Kidney capillary endothelial cell (primary cell): ENCODE results near the gene CDC42EP2.

Experiments
- DNase-seq: peaks from one replicate; pipeline ENCODE4 v3.0.0-alpha.2; 2018; ENCODE audit warnings: low spot score

Gene CDC42EP2, protein sequence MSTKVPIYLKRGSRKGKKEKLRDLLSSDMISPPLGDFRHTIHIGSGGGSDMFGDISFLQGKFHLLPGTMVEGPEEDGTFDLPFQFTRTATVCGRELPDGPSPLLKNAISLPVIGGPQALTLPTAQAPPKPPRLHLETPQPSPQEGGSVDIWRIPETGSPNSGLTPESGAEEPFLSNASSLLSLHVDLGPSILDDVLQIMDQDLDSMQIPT

DNA sequence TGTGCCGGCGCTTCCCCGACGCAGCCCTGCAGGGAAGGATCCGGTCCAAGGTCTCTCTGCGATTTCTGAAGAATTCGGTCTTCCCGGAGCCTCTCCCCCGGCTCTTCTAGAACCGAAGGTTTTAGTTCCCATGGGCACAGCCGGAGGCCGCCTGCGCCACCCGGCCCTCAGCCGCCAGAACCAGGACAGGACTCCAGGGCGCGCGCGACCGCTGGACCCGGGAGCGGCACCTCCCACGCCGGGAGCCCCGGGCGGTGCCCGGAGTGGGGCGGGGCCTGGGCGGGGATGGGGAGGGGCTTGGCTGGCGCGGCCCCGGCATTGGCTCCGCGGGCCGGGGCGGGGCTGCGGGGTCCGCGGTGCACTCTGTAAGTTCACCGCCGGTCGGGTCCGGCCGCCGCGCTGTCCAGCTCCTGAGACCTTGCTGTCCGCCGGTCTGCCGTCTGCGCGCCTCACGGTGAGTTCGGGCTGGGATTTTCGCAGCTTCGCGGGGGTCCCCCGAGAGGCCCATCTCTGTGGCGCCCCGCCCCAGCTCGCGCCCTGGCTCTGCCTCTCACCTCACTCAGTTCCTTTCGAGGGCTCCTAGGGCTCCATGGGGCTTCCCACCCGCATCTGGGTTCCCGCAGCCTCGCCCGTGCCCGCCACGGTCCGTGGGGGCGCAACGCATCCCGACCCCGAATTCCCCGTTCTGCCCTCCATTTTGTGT is at the start of gene CDC42EP2:
TSS of gene CDC42EP2 (plus strand) at position 366 of the 703 bp plus-strand sequence. CDS start 6,033 bp downstream, outside the sequence.
- DNase-seq, result peak; percentile 86

DNA sequence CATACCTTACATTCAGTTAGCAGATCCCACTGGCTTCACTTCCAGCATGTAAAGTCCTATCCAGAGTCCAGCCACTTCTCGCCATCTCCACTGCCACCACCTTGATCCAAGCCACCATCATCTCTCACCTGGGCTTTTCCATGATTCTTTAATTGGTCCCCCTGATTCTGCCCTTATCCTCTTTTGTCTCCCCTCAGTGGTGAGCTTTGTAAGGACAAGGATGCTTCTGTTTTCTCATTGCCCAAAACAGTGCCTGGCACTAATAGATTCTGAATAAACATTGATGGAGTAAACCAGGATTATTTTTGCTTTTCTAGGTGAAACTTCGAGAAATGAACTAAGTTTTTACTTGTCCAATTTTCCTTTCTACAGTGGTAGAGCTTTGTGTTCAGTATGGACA is 48.5 kb upstream of the CDC42EP2 start:
- no peak for DNase-seq

DNA sequence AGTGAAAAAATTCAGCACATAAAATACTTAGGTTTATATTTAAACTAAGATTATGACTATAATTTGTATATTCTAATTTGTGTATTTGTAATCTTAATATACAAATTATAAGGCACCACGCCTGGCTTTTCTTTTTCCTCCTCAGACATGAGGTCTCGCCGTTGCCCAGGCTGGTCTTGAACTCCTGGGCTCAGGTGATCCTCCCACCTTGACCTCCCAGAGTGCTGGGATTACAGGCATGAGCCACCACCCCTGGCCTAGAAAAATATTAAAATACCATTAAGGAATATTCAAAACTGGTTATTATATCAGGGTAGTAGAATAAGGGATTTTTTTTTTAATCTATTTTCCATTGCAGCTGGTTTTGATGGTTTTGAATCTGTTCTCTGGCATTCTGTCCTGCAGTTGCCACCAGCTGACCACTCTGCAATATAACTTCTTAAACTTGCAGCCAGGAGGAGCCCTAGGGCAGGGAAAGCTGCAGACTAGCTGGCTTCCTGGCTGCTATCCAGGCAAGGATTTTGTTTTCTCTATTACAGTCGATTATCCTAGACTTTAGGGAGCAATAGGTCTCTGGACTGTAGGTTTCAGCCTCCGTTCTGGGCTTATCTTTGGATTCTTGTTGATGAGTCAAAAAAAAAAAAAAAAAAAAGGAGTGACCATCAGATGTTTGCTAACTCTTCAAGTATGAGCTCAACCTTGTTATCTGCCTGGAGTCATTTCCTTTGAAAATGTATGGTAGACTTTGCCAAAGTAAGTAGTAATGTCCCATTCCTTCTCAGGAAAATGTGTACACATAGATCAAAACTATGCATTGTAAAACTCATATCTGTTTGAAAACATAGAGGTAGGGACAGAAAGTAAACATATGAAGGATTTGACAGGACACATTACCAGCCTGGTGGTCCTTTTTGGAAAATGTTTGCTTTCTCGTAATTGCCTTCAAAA is 39.7 kb upstream of the CDC42EP2 start:
- peak; percentile 95 for DNase-seq

DNA sequence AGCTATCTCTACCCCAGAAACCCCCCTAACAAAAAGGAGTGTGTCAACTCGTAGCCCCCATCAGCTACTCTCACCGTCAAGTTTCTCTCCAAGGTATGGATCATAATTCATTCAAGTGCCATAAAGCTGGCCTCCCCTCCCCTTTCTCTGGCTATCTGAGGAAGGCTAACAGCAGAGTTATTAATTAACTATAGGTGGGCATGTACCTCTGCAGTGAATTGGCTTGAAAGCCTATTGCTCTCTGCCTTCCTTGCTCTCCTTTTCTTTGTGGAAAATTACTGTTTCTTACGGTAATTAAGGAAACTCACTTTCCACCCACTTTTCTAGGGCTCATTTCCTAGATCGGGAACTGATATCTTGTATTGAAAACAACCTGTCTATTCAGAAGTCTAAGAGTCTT is 38.8 kb upstream of the CDC42EP2 start:
- DNase-seq, result no peak

DNA sequence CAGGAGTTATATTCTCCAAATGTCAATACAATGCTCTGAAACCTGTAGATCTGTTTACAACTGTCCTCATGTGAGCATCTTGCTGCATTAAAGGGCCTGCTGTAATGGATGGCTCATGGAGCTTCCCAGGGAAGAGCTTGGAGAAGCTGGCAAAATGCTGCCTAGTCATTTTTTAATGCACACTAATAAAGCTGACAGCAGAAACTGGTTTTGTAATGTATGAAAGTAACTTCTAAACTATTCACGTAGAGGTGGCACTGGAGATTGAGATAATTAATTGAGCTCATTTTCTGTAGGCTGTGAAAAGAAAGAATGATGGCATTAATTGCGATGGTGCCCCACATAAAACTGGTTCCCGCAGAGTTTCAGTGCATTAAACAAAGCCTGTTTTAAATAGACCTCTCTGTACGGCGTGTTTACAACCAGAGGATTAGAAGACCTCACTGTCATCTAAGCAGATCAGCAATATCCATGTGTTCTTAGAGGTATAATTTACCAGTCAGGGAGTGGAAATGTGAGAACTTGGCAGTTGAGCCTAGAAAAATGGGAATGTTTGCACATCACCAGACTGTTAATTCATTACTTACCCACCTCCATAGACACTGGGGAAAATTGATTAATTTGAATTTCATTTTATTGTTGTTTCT is 36.9 kb upstream of the CDC42EP2 start:
- no peak for DNase-seq

DNA sequence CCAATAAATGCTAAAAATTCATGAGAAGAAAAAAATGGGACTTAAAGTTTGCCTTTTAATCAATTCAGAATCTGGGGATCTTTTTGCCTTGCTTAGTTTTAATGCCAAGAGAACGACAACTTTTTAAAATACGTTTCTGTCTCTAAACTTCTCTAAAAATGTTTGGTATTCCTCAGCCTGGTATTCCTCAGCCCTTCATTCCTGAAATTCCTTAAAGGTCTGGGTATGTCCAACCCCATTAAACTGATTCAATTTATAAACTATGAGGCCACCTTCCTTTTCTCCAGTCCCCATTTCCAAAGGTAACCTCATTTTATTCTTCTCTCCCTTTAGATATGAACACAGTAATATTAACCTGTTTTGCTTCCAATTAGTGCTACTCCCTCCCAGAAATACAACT is 36.3 kb upstream of the CDC42EP2 start:
- no peak for DNase-seq

DNA sequence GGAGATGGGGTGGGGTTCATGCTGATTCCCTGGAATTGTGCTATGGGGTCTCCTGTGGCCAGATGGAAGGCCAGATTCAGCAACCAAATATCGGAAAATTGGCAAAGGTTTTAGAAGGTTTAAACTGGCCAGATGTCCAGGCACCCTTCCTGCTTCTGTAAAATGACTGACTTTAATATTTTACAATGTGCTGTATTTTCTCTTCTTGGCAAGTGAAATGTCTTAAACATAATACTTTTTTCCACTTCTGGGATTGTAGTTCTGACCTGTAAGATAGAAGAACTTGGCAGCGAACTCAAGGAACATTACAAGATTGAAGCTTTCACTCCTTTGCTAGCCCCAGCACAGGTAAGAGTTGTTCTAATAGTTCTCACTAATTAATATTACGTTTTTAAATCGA is 35.4 kb upstream of the CDC42EP2 start:
- DNase-seq, result no peak

DNA sequence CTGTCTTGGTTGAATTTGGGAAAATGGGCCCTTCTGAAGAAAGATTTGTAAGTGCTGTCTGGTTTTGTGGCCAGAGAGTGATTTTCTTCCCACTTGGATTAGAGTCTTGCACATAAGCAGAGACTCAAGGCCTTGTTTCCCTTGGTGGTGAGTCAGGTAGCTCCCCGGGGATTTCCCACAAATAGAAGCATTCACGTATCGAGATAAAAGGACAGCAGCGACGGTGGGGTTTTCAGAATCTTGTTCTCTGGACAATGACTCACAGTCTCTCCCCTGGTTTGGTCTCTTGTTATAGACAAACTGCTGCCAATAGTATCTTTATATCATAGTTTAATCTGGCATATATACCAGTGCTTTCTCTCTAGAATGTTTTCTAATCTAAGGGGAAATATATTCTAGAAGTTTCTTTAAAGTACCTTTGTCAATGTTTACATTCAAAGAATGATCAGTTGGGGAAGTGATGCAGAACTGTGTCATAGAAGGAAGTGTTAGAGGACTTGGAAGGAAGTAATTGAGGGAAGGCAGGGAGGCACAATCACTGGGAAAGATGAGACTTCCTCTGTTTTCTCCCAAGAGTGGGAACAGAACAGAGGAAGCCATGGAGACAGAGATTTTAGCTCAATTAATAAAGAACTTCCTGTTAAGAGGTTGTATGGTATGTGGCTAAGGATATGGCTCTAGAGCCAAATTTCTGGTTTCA is 34.8 kb upstream of the CDC42EP2 start:
- peak; percentile 94 for DNase-seq

DNA sequence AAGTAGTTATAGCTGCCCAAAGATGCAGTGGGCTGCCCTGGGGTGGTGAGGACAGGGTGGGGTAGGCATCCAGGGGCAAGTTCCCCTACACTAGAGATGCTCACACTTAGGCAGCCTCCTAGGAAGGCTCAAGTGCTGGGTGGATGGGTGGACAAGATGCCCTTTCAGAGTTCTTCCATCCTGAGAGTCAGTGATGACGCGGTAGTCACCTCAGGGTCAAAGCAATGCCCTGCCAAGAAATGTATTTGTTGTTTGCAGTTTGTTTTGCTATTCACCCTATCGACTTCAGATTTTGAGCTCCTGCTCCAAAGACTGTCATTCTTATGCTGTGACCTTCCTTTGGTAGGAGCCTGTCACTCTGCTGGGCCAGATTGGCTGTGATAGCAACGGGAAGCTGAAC is 34.0 kb upstream of the CDC42EP2 start:
- DNase-seq, result no peak

DNA sequence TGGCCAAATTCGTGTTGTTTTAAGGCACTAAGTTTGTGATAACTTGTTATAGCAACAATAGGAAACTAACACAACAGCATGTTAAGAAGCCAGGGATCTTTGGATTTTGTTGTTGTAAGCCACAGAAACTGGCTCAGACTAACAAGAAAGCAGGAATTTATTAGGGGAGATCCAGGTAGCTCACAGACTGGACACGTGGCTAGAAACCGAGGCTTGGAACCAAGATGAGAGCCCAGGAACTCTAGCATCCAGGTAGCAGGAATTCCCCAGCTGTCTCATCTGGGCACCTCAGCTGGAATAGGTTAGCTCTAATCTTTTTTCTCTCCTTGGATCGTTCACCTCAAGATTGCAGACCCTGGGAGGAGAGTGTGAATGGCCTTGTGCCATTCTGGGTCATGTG is 28.0 kb upstream of the CDC42EP2 start:
- no peak for DNase-seq

DNA sequence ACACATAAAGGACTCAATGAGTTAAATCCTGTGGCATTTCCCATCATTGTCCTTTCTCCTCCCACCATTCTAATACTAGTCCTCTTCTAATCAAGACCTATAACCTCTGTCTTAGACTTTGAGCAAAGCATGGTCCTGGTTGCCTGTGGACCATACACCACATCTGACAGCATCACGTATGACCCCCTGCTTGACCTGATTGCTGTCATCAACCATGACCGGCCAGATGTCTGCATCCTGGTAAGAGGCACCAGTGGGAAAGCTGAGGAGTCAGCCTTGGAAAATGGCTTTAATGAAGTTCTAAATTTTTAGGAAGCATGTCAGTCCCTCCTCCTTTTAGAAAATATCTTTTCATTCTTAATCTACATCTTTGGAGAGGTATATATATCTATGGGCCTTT is 27.1 kb upstream of the CDC42EP2 start:
- DNase-seq, result no peak

DNA sequence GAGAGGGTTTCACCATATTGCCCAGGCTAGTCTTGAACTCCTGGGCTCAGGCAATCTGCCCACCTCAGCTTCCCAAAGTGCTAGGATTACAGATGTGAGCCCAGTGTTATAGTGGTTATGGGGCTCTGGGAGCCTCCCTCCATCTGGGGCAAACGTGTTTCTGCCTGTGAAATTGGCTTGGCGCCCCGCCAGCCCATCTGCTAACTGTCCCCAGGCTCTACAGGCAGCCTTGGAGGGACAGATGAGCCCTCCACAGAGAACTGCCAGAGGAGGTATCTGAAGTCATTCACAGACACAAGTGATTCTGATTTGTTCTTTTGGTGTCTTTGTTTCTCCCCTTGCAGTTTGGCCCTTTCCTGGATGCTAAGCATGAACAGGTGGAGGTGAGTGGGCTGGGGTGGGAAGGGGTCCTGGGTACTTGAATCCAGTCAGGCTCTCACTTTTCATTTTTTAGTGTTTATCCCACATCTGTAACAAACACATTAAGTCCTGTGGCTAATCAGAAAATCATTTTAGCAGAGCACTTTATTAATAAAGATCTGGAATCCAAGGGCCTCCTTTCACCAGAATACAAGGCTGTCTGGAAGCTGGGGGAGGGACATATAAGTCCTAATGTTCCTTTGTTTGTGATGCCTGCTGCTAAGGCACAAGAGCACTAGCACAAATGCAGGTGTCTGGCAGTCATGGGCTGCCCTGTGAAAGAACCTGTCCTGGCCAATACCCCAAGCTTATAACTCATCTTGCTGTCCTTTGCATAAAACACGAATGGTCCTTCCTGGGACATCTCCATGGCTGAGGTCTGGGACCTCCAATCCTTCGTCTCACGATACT is 25.7 kb upstream of the CDC42EP2 start:
- DNase-seq, result no peak

DNA sequence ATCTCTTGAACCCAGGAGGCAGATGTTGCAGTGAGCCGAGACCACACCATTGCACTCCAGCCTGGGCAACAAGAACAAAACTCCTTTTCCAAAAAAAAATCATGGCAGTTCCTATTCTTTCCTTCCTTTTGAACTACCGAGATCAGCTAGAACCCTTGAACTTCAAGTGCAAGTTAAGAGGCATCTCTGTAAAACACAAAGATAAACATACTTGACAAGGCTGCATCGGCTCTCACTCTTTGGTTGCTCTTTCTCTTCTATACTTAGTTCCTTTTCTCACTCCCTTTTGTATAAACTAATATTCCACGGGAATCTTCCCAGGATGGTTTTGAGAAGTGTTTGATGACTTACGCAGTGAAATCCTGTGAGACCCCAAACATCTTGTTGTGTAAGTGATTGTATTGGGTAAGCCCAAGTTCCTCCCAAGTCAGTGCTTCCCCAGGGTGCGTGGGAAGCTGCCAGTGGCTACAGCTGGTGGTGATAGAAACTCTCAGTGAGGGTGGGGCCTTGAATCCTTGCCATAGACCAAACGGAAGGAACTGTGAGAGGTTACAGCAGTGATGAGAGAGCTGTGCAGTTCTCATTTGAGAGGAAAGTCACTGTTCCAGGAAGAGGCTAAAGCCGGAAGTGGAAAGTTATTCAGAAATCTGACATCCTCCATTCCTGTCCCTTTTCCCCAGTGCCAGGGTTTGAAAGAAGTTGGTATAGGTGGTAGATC is 24.1 kb upstream of the CDC42EP2 start:
- peak; percentile 76 for DNase-seq

DNA sequence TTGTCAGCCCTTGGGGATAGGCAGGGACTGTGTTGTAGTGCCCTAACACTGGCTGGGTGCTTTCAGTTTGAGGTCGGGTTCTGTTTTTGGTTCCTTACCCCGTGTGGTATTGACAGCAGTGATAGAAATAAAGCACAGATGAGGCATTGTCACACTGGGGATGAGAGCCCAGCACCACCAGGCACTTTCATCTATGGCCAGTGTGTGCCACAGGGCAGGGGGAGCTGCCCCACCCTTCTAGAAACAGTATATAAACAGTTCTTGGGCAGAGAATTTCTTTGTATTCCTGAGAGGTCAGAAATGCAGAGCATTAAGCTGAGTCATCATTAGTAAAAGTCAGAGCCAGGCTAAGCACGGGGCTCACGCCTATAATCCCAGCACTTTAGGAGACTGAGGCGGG is 23.1 kb upstream of the CDC42EP2 start:
- no peak for DNase-seq

DNA sequence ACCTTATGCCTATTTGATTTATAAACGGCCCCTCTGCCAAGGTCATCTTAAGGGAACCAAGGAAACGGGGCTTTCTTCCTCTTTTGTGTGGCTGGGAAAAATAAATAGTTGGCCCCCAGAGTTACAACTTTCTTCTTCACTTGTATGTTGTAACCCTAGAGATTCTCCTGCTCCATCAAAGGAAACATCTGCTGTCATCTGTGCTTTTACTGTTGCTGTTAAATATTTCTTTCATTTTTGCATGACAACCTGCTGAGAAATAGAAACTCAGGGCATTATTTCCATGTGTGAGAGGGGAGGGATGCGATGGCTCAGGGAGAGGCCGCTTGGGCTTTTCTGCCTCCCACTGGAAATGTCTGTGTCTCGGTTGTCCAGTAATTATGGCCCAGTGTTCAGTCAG is 21.8 kb upstream of the CDC42EP2 start:
- no peak for DNase-seq

DNA sequence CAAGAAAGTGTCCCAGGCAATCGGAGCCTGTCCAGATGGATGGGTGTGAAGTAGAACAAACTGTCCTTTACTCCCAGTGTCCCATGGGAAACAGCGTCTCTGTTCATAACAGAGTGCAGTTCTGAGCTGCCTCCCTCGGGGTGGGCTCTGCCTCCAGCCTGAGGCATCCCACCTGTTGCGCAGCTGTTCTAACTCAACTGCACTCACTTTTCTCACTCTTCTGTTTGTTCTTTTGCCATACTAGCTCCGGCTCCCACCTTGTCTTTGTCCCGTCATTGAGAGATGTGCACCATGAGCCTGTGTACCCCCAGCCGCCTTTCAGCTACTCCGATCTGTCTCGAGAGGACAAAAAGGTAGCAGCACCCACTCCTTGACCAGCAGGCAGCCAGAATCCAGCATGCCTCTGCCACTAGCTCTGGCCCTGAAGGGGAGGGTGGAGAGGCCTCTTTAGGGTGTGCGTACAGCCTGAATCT is 20.7 kb upstream of the CDC42EP2 start:
- DNase-seq, result no peak

DNA sequence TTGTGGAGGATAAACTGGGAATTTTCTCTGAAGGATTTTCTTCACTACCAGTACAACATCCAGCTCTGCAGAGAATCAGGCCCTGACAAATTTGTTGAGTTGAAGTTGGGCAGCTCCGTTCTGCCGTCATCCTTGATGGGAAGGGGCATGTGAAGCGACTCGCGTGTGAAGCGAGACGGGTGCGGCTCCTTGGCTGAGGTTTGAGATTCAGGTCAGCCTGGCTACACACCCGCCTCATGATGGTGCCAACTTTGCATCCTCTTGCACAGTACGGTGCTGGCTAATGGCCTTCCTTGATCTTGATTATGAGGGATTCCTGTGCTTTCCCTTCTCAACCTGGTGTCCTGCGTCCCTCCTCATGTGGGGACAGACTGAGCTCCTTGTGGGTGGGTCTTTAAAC is 19.7 kb upstream of the CDC42EP2 start:
- DNase-seq, result no peak

DNA sequence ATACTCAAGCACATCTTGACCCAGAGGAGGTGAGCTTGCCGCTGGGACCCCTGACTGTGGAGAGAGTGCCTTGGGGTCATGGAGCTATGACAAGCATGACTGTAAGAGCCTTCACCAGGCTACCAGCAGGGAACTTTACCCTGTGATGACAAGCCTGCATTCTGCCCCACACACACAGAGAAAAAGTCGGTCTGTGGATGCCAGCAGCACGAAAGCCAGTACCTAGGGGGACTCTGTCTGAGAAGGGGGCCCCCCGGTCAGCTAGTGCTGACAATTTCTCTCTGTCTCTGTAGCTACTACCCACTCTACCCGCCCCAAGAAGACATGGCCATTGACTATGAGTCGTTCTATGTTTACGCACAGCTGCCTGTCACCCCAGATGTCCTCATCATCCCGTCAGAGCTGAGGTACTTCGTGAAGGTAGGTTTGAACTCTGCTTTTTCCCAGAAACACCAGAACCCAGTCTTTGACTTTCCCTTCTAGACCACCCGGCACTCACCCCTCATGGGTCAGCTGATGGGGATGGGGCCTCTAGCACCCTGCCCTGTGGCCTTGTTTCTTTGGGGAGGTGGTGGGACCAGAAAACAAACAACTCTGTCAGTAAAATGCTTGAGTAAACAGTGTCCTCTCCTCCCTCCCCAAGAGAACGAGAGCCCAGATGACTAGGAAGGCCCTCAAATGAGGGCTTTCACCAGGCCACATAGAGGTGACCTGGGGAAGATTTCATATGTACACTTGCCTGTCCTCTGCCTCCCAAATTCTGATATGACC is 18.9 kb upstream of the CDC42EP2 start:
- DNase-seq, result no peak

DNA sequence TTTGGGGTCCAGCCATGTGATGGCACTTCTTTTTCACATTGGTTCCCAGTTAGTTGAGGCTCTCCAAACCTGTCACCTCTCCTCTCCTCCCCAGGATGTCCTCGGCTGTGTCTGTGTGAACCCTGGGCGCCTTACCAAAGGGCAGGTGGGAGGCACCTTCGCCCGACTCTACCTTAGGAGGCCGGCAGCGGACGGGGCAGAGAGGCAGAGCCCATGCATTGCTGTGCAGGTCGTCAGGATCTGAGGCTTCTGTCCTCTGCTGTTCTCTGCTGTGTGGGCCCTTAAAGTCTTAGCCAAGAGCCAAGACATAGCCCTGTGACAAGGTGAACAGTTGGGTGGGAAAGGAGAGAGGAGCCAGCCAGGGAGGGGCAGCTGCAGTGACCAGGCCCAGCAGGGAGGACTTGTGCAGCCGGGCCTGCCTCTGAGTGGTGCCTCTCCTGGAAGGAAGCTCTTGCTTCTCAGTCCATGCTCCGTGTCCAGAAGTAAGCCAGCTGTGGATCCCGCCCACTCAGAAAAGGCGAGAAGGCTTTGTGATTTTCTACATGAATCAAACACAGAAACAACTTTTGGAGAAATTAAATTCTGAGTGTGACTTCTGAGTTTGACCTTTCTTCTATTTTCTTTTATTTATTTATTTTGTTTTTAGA is 17.5 kb upstream of the CDC42EP2 start:
- no peak for DNase-seq
